ENCODE measurements around the gene C1orf141.
"Not testable (repeated sequence)": the region's sequence is repeated elsewhere in the genome, so short reads cannot be mapped to it uniquely, and the experiment has no call there.

The C1orf141 gene

GRCh38 chr1:67134695-67135094 is at the start of gene C1orf141:
Gene C1orf141, minus strand, starts transcription at chr1:67134970. Its CDS starts 7,730 bp downstream, at chr1:67127240.
- DNase-seq: peak; percentile 26

- peak; percentile 74 for DNase-seq
These were observed 40.8 kb upstream of the C1orf141 start for GRCh38 chr1:67175530-67176087.

GRCh38 chr1:67174716-67175284 is 40.0 kb upstream of the C1orf141 start:
- peak; percentile 81 for DNase-seq

- DNase-seq: no peak
These were observed 39.2 kb upstream of the C1orf141 start for GRCh38 chr1:67173988-67174387.

- DNase-seq: peak; percentile 93
These were observed 37.2 kb upstream of the C1orf141 start for GRCh38 chr1:67171978-67172377.

GRCh38 chr1:67171574-67171955 is 36.8 kb upstream of the C1orf141 start:
- no peak for DNase-seq

GRCh38 chr1:67170751-67171573 is 36.2 kb upstream of the C1orf141 start:
- DNase-seq: peak; percentile 81

- no peak for DNase-seq
These were observed 35.2 kb upstream of the C1orf141 start for GRCh38 chr1:67169932-67170331.

GRCh38 chr1:67169496-67169895 is 34.7 kb upstream of the C1orf141 start:
- no peak for DNase-seq

GRCh38 chr1:67166196-67166595 is 31.4 kb upstream of the C1orf141 start, which contains the start of gene IL23R:
Gene IL23R, plus strand, starts transcription at chr1:67166454. Its CDS starts 1,667 bp downstream, at chr1:67168121.
- peak; percentile 93 for DNase-seq

GRCh38 chr1:67165468-67166041 is 30.8 kb upstream of the C1orf141 start:
- DNase-seq: peak; percentile 78

GRCh38 chr1:67162954-67163353 is 28.2 kb upstream of the C1orf141 start:
- peak; percentile 95 for DNase-seq

- peak; percentile 84 for DNase-seq
These were observed 24.5 kb upstream of the C1orf141 start for GRCh38 chr1:67159233-67159632.

- DNase-seq: no peak
These were observed 23.6 kb upstream of the C1orf141 start for GRCh38 chr1:67158401-67158800.

- DNase-seq: no peak
These were observed 16.2 kb upstream of the C1orf141 start for GRCh38 chr1:67150931-67151330.

GRCh38 chr1:67149179-67149770 is 14.5 kb upstream of the C1orf141 start:
- DNase-seq: peak; percentile 78

- DNase-seq: no peak
These were observed 13.9 kb upstream of the C1orf141 start for GRCh38 chr1:67148516-67149178.

GRCh38 chr1:67147973-67148372 is 13.2 kb upstream of the C1orf141 start:
- not testable (repeated sequence) for DNase-seq

GRCh38 chr1:67146539-67146938 is 11.8 kb upstream of the C1orf141 start:
- no peak for DNase-seq

- DNase-seq: no peak
These were observed 11.3 kb upstream of the C1orf141 start for GRCh38 chr1:67146101-67146500.

- DNase-seq: peak; percentile 42
These were observed 9.9 kb upstream of the C1orf141 start for GRCh38 chr1:67144696-67145095.

GRCh38 chr1:67143966-67144365 is 9.2 kb upstream of the C1orf141 start:
- peak; percentile 45 for DNase-seq

GRCh38 chr1:67142931-67143330 is 8.2 kb upstream of the C1orf141 start:
- peak; percentile 60 for DNase-seq
